NK-92 (cell line): Measurements from ENCODE around the gene SLX9.

Source experiments
- DNase-seq: peaks from one replicate; lab custom pipeline; 2025; ENCODE audit not compliant: unreplicated experiment; lab: John Stamatoyannopoulos, UW

Gene SLX9

GRCh38 chr21:44929242-44929798 lies 10.5 kb upstream of the SLX9 start:
- DNase-seq, result no peak

- DNase-seq, result no peak
These were observed 9.9 kb upstream of the SLX9 start for GRCh38 chr21:44929799-44930542.

- no peak for DNase-seq
These were observed 9.3 kb upstream of the SLX9 start for GRCh38 chr21:44930543-44930981.

GRCh38 chr21:44931137-44931500 lies 8.7 kb upstream of the SLX9 start:
- DNase-seq, result no peak

GRCh38 chr21:44931501-44932407 lies 8.1 kb upstream of the SLX9 start:
- DNase-seq, result no peak

- DNase-seq, result no peak
These were observed 7.2 kb upstream of the SLX9 start for GRCh38 chr21:44932408-44933181.

GRCh38 chr21:44933199-44933917 lies 6.5 kb upstream of the SLX9 start:
- DNase-seq, result no peak

GRCh38 chr21:44933918-44934260 lies 5.9 kb upstream of the SLX9 start:
- no peak for DNase-seq

GRCh38 chr21:44934276-44934675 lies 5.6 kb upstream of the SLX9 start:
- no peak for DNase-seq

- DNase-seq, result no peak
These were observed 4.9 kb upstream of the SLX9 start for GRCh38 chr21:44934797-44935532.

GRCh38 chr21:44935533-44935927 lies 4.3 kb upstream of the SLX9 start:
- no peak for DNase-seq

GRCh38 chr21:44938772-44939531 lies 877 bp upstream of the SLX9 start:
- DNase-seq, result no peak

- DNase-seq, result no peak
These were observed 345 bp downstream of the SLX9 start for GRCh38 chr21:44940116-44940631.

- no peak for DNase-seq
These were observed 1.7 kb downstream of the SLX9 start for GRCh38 chr21:44941567-44941966.

- no peak for DNase-seq
These were observed 2.7 kb downstream of the SLX9 start for GRCh38 chr21:44942566-44942965.

GRCh38 chr21:44943005-44943685 lies 3.3 kb downstream of the SLX9 start:
- no peak for DNase-seq

- DNase-seq, result no peak
These were observed 4.1 kb downstream of the SLX9 start for GRCh38 chr21:44943686-44944550.
